ENCODE measurements around the gene KCNQ1.

KCNQ1 gene

GRCh38 chr11:2515401-2516275 is 70.8 kb downstream of the KCNQ1 start:
- no peak for DNase-seq

DNA sequence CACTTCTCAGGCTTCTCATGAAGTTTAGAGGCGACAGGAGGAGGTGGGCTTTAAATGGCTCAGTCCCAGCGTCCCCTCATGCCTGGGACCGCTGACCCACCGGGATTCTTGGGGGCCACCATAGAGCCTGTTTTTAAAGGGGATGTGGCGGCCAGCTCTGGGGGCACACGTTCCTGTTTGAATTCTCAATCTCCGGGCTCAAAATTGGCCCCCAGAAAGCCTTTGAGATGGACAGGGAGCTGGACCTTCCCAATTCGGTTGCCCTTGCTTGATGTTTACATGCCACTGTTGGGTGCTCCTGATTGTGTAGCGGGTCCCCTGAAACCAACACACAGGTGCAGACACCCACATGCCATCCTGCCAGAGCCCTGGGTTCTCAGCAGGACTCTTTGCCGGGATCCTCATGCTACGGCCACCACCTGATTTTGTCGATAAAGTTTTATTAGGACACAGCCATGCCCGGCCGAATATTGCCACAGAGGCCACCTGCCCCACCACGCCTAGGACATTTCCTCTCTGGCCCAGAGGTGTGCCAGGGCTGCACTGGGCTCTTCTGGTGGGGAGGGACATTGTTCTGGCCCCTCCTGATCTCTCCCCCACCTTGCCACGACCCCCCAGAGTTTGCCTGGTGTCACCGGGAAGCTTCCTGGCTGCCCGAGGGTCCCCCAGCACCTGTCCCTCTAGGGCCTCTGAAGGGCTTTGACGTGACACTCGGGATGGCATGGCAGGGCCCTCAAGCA is 71.6 kb downstream of the KCNQ1 start:
- DNase-seq: no peak

DNA sequence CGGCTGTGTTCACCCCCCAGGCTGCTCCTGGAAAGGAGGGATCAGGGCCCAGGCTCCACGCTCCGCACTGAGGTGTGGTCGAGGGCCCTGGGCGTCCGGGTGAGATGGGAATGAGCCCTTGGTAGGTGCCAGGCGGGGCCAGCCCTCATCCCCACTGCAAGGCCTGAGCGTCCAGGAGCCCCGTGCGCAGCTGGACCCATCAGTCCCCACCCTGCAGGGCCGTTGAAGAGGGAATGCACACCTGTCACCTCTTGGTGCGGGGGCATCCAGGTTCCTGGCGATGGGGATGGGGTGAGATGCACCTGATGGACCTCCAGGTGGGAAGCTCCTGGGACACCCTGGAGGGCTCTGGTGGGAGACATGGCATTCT is 72.2 kb downstream of the KCNQ1 start:
- no peak for DNase-seq

DNA sequence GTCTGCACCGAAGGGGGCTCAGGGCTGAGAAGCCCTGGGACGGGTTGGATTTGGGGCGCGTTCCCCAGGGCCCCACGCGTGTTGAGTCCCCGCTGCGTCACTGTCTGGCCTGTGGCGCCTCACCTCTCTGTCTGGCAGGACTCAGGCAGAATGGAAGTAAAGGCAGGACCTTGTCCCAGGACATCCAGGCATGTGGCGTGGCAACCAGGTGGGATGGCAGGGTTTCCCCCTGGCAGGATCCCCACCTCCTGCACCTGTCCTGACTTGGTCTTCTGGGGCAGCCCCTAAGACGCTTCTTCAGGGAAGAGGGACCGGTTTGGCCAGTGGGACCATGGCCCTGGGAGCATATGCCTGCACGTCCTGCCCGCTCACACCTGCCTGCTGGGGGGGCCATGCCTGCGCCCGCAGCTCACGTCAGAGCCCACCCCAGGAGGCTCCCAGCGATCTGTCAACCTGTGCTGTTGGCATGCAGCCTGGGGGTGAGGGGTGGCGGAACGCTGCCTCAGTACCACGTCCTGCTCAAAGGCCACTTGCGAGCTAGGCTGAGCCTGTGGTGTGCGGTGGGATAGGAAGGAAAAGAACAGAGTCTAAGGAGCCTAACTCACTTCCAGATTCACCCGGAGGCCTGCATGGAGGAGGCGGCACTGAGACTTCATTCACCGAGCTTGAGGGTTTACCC is 72.7 kb downstream of the KCNQ1 start:
- DNase-seq: no peak

GRCh38 chr11:2518111-2518982 is 73.5 kb downstream of the KCNQ1 start:
- DNase-seq: no peak

- DNase-seq: no peak
Measured at GRCh38 chr11:2518983-2519340, 74.2 kb downstream of the KCNQ1 start.

DNA sequence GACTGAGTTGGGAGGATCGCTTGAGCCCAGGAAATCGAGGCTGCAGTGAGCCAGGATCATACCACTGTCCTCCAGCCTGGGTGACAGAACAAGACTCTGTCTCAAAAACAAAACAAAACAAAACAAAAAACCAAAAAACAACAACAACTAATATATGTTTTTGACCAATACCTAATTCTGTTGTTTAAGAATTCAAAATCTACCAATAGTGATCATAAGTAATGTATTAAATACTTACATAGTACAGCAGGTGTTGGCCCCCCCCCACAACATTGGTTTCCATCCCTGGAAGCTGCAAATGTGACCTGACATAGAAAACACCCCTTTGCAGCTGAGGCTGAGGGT is 74.7 kb downstream of the KCNQ1 start:
- DNase-seq: no peak

DNA sequence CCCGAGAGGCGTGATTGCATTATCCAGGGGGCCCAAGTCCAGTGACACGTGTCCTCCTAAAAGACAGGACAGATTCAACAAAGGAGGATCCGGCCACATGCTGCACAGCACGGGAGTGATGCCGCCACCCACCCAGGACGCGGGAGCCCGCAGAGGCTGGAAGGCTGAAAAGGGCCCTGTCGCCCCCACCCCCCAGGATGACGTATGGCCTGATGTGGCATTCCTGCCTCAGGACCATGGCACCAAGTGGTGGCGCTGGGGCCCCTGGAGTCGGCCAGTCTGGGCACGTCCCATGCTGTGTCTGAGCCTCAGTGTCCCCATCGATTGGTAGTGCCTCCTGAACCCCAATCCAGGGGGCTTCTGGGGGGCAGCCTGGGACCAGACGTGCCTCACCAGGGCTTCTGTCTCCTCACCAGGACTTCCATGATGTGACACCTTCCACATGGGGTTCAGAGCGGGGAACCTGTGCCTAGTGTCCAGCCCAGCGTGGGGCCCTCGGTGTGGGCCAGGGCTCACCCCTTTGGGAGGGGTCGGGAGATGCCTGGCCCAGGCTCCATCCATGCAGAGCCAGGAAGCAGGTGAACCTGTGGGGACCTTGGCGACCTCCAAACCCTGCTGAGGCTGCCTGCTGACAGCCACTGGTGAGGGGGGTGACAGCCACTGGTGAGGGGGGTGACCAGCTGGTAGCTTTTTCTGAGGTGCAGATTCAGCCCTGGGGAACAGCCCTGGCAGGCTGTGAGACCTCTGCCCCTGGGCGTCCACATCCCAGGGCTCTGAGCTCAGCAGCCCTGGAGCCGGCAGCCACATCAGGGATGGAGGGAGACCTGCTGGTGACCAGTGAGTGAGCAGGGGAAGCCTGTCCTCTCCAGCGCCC is 75.3 kb downstream of the KCNQ1 start:
- no peak for DNase-seq

GRCh38 chr11:2520736-2521035 is 75.9 kb downstream of the KCNQ1 start:
- no peak for DNase-seq

- no peak for DNase-seq
Measured at GRCh38 chr11:2521081-2521732, 76.4 kb downstream of the KCNQ1 start.

DNA sequence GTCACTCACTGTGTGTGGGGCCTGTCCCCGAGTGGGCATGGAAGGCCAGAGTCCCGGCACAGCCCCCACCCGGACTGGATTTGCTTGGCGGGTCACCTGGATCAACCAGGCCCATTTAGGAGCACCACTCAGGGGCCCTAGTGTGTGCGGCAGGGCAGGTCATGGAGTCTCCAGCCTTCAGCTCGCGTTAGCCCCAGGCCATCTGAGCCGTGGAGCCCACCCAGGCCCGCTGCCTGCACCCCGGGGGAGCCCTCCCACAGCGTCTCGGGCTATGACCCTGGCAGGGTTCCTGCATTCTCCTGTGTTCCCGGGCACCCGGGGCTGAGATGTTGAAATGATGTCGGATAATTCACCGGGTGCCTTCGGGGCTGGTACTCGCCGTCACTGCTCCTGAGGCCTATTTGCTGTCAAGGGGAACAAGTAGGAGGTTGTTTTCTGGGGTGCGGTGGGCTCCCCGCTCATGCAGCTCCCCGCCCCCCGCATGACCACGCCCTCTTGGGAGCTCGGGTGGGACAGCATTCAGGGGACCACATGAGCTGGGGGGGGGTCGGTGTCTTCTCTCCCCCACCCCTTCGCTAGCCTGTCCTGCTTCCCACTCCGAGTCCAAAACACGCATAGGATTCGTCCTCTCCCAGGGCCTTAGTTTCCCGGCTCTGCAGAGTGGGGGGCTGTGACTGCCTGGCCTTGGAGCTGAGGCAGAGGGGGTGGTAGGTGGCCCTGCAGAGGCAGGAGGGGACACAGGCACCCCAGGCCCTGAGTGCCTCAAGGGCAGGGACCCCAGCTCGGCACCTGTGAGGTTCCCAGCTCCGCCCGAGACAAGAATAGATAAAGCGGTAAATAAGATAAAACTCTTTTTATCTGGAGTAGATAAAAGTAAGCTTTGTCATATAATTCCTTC is 77.2 kb downstream of the KCNQ1 start:
- no peak for DNase-seq

DNA sequence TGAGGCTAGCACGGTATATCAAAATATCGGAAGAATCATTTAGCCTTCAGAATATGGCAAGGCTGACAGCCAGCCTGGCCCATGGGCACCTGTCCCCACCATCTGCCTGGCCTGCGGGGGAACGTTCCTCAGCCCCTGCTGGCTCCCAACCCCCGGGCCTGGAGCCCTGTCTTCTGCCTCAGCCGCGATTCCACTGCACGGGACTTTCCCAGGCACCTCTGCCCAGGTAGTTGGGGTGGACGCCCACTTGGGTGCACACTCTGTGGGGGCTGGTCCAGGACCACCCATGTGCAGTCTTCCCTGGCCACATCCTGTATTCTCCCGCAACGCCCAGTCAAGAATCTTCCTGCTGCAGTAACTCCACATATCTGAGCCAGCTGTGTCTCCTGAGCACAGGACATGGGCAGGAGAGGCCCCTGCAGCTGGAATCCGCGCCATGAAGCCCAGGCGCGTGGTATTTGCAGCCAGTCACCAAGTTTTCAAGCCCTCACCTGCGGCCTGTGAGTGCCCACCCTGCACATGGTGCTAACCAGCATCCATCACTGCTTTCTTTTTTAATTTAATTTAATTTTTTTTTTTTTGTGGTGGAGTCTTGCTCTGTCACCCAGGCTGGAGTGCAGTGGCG is 77.9 kb downstream of the KCNQ1 start:
- DNase-seq: no peak

- DNase-seq: no peak
Measured at GRCh38 chr11:2523821-2524391, 79.1 kb downstream of the KCNQ1 start.

- no peak for DNase-seq
Measured at GRCh38 chr11:2524446-2525165, 79.8 kb downstream of the KCNQ1 start.

DNA sequence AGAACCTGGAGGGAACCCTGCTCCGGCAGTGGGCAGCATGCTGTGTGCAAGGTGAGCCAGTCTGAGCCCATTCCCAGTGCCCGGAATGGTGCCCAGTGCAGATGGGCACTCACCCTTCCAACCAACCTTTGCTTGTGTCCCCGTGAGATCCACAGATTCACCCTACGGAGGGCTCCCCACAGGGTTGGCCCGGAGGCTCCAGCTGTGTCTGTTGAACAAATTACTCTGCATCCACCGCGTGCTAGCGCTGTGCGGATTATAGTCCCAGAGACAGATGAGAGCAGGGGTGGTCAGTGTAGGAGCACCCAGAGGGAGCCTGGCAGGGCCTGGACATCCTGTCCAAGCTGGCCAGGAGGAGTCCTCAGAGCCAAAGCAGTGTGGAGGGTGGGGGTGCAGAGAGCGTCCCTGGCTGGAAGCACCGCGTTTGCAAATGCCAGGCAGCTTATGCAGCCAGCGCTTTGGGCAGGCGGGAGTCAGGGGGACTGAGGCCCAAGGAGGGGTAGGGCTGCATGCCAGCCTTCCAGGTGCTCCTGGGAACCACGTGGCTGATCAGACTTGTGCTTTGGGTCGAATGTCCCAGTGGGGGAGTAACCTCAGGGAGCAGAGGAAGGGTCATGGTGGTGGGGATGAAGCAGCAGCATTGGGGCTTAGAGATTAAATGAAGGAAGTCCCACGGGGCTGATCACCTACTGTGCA is 80.5 kb downstream of the KCNQ1 start:
- DNase-seq: no peak

DNA sequence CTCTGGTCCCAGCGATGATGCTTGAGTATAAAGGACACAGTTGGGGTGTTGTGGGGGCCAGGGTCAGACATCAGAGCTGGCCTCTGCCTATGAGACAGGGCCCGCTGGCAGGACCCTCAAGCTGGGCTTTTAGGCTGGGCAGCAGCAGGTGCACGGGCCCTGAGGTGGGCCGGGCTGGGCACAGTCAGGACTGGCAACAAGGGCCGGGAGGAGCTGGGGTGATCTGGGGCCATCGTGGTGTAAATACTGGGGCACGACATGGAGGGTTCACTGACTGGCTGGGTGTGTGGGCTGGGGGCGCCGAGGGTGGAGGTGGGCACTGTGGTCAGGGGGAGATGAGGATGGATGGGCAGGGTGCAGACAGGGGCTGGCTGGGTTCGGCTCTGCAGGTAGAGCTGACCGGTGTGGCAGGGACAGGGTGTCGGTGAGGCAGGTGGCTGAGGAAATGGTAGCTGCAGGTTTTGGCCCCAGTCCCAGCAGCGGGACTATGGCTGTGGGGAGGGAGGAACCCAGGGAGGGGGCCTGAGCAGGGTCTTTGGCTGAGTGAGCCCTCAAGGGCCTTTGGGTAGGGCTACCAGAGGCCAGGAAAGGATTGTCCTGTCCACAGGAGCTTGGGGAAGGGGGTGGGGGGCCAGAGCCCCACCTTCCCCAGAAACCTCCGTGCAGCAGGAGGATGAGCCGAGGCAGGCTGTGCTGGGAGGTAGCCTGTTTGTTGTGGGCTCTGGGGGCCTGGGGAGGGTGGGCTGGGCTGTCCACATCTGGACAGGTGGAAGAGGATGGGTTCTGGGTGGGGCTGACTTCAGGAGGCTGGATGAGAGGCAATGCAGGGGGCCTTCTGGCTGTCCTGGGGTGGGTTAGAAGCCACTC is 81.4 kb downstream of the KCNQ1 start:
- DNase-seq: peak; percentile 10

DNA sequence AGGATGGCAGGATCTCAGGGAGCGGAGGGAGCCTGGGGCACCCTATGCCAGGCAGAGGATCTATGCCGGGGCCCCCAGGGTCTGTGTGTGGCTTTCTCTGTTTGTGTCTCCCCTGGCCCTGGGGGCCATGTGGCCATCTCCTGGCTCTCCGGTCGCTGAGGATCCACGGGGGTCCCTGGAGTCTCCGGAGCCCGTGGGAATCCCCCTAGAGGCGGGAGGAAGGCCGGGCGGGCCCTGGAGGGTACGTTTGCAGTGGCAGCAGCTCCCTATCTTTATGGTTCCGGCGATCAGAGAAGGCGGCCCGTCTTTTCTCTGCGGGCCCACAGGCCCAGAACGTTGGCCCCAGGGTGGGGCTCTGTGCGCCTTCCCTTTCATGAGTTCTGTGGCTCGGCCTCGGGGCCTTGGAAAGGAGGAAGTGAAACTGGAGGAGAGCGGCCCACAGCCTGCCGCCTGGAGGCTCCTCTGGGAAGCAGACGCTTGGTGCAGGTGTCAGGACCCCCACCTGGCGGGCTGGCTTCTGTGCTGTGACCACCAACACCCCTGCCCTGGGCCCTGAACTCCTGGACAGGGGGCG is 82.1 kb downstream of the KCNQ1 start:
- DNase-seq: peak; percentile 47

Measured in DMS153 (cell line).